ENCODE data around the gene INPP5J.

DNA sequence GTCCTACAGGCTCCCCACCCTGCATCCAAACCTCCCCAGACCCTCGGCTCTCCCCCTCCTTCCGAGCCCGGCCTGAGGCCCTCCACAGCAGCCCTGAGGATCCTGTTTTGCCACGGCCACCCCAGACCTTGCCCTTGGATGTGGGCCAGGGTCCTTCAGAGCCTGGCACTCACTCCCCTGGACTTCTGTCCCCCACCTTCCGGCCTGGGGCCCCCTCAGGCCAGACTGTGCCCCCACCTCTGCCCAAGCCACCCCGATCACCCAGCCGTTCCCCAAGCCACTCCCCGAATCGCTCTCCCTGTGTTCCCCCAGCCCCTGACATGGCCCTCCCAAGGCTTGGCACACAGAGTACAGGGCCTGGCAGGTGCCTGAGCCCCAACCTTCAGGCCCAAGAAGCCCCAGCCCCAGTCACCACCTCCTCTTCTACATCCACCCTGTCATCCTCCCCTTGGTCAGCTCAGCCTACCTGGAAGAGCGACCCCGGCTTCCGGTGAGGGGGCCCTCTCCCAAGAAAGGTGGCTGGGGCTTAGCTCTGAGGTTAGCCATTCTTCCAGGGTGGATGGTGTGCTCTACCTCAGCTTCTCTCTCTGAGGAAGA lies 2.9 kb downstream of the INPP5J start:
- TF ChIP-seq ETV6 (IDR thresholded peaks at IDR 0.05; ENCODE audit: borderline replicate concordance in 1 of 2, low read depth in 2 of 2, low read length in 1 of 2) = no peak
- no peak for TF ChIP-seq ETV6 (CRISPR knock-in tag; IDR thresholded peaks at IDR 0.05; ENCODE audit: borderline replicate concordance)
- no peak for TF ChIP-seq TBL1XR1 (IDR thresholded peaks at IDR 0.05; ENCODE audit: low read length in 2 of 2)
